HepG2 (cell line): ENCODE measurements around the gene C5orf34. TPM values are rescaled to one million over a fixed set of nuclear protein-coding genes. Genes with fewer than 3 reads are reported as not detected.
A peak's percentile ranks its signal among the peaks of the same experiment; 100 is the strongest.

Source experiments
- ATAD3A ChIP-seq: sonication (generic); formaldehyde crosslinking; IDR thresholded peaks from 2 replicates; pipeline ENCODE4 v1.4.0; 2020; ENCODE audit warnings: missing genetic modification reagents
- CEBPB ChIP-seq: IDR thresholded peaks from 2 replicates; pipeline ENCODE4 v1.6.1; 2011; ENCODE audit warnings: low read depth, low read length, improper control_type of control experiment, borderline replicate concordance
- CHD2 ChIP-seq: IDR thresholded peaks from 2 replicates; pipeline ENCODE4 v1.6.1; 2011; ENCODE audit warnings: low read depth, low read length, improper control_type of control experiment
- ELF3 ChIP-seq: IDR thresholded peaks from 2 replicates; pipeline ENCODE4 v1.6.1; 2016; ENCODE audit warnings: missing genetic modification reagents, missing compliant biosample characterization
- FOSL2 ChIP-seq: sonication (generic); formaldehyde crosslinking; IDR thresholded peaks from 2 replicates; pipeline ENCODE4 v1.4.0; 2020; ENCODE audit warnings: missing genetic modification reagents
- GATAD2A ChIP-seq: IDR thresholded peaks from 2 replicates; pipeline ENCODE4 v1.6.1; 2016
- HDAC2 ChIP-seq: sonication (generic); formaldehyde crosslinking; IDR thresholded peaks from 2 replicates; pipeline ENCODE4 v1.4.0; 2020; ENCODE audit warnings: missing genetic modification reagents
- MED1 ChIP-seq: sonication (generic); formaldehyde crosslinking; IDR thresholded peaks from 2 replicates; pipeline ENCODE4 v1.4.0; 2020; ENCODE audit warnings: missing genetic modification reagents
- RNF2 ChIP-seq: fragments of 450-650 bp; conservative IDR thresholded peaks from 2 replicates; pipeline ENCODE4 v1.6.1; 2016; ENCODE audit warnings: low read depth
- SAP130 ChIP-seq: IDR thresholded peaks from 2 replicates; pipeline ENCODE4 v1.6.1; 2016; ENCODE audit warnings: low read depth
- TRIM22 ChIP-seq: fragments of 450-650 bp; IDR thresholded peaks from 2 replicates; pipeline ENCODE4 v1.6.1; 2017
- TRIM24 ChIP-seq: sonication (generic); formaldehyde crosslinking; IDR thresholded peaks from 2 replicates; pipeline ENCODE4 v1.8.0; 2022; ENCODE audit warnings: mild to moderate bottlenecking, missing genetic modification reagents
- ZBED4 ChIP-seq: sonication (generic); formaldehyde crosslinking; IDR thresholded peaks from 2 replicates; pipeline ENCODE4 v1.4.0; 2020; ENCODE audit warnings: missing genetic modification reagents, borderline replicate concordance
- ZBTB33 ChIP-seq: sonication (generic); formaldehyde crosslinking; IDR thresholded peaks from 2 replicates; pipeline ENCODE4 v1.4.0; 2020; ENCODE audit warnings: missing genetic modification reagents
- ZFP91 ChIP-seq: sonication (generic); formaldehyde crosslinking; IDR thresholded peaks from 2 replicates; pipeline ENCODE4 v1.9.0; 2022; ENCODE audit warnings: missing genetic modification reagents, mild to moderate bottlenecking, borderline replicate concordance
- ZMYM4 ChIP-seq: sonication (generic); formaldehyde crosslinking; IDR thresholded peaks from 2 replicates; pipeline ENCODE4 v1.8.1; 2023; ENCODE audit warnings: mild to moderate bottlenecking, missing genetic modification reagents
- ZNF282 ChIP-seq: fragments of 450-650 bp; IDR thresholded peaks from 2 replicates; pipeline ENCODE4 v1.6.1; 2018; ENCODE audit not compliant: partially characterized antibody
- ZNF33A ChIP-seq: sonication (generic); formaldehyde crosslinking; IDR thresholded peaks from 2 replicates; pipeline ENCODE4 v1.5.1; 2020; ENCODE audit warnings: missing genetic modification reagents, mild to moderate bottlenecking, moderate library complexity, borderline replicate concordance
- ZNF766 ChIP-seq: sonication (generic); formaldehyde crosslinking; IDR thresholded peaks from 2 replicates; pipeline ENCODE4 v1.5.0; 2020; ENCODE audit warnings: missing genetic modification reagents, borderline replicate concordance
- ZNF780A ChIP-seq: sonication (generic); formaldehyde crosslinking; IDR thresholded peaks from 2 replicates; pipeline ENCODE4 v1.8.0; 2022; ENCODE audit warnings: mild to moderate bottlenecking, missing genetic modification reagents, moderate library complexity
- ZSCAN29 ChIP-seq: sonication (generic); formaldehyde crosslinking; conservative IDR thresholded peaks from 2 replicates; pipeline ENCODE4 v1.4.0; 2020; ENCODE audit warnings: mild to moderate bottlenecking, missing genetic modification reagents
- polyA plus RNA-seq, 8 experiments: library from polyadenylated mRNA; depleted of rRNA in 3 of 8; stranded (reverse) in 7 of 8; unstranded in 1 of 8; fragments of >200 nt; fragmentation: Illumina TruSeq in 4 of 8; extraction: Trizol in 4 of 8; gene quantifications; 2 replicates each; pipeline versions ENCODE4 v1.2.1 to v1.2.3, GENCODE V29; 2011 to 2016; ENCODE audit warnings: low read depth in 4 of 8, missing spikeins in 1 of 8, mixed read lengths in 1 of 8; ENCODE audit not compliant: insufficient read depth in 1 of 8
- total RNA-seq, 5 experiments: library from RNA; depleted of rRNA; stranded (reverse); fragments of >200 nt; fragmentation: Illumina TruSeq; extraction: Trizol; gene quantifications; 2 replicates each; pipeline ENCODE4 v1.2.3, GENCODE V29; 2016; ENCODE audit warnings: low read depth in 1 of 5

Gene C5orf34
- total and polyA plus RNA-seq, 2 of the 13 experiments (the other 11 are each of a cell fraction or from before 2014, with no cell fraction given) = 3.2 to 6.4 TPM

GRCh38 chr5:43483298-43484105 lies 31.4 kb downstream of the C5orf34 start, which contains the start of gene TMEM267 (continued):
- TF ChIP-seq CEBPB (peak; percentile 89), RNF2 (no peak), ELF3 (no peak), MED1 (no peak; the same call in none of the 2 replicates), FOSL2 (CRISPR knock-in tag) (no peak), GATAD2A (peak; percentile 29; the same call in 1 of the 2 replicates), CHD2 (no peak), ZNF33A (CRISPR knock-in tag) (no peak), ZBED4 (CRISPR knock-in tag) (peak; percentile 23; the same call in 1 of the 2 replicates), SAP130 (CRISPR knock-in tag) (peak; percentile 84), ZBTB33 (CRISPR knock-in tag) (no peak), TRIM24 (CRISPR knock-in tag) (no peak), ZNF282 (no peak), ZNF766 (CRISPR knock-in tag) (peak; percentile 84; the same call in 1 of the 2 replicates), ZMYM4 (peak; percentile 69; the same call in 1 of the 2 replicates), ZSCAN29 (CRISPR knock-in tag) (0 out of 2 replicates have a peak, but pooled peaks have one; percentile 32), ZNF780A (peak; percentile 58), ATAD3A (CRISPR knock-in tag) (no peak), ZFP91 (peak; percentile 88; the same call in 1 of the 2 replicates), TRIM22 (no peak), HDAC2 (CRISPR knock-in tag) (peak; percentile 62; the same call in 1 of the 2 replicates)
